GM18499 (cell line): ENCODE data around the gene ZSCAN18.
"Not testable (repeated sequence)": the region's sequence is repeated elsewhere in the genome, so short reads cannot be mapped to it uniquely, and the experiment has no call there.

Experiments
- ATAC-seq: cut with Tn5 transposase; IDR thresholded peaks from one replicate; pipeline ENCODE4 v1.9.1; 2021; ENCODE audit warnings: moderate number of reproducible peaks; ENCODE audit not compliant: insufficient read depth, unreplicated experiment

Gene ZSCAN18, protein sequence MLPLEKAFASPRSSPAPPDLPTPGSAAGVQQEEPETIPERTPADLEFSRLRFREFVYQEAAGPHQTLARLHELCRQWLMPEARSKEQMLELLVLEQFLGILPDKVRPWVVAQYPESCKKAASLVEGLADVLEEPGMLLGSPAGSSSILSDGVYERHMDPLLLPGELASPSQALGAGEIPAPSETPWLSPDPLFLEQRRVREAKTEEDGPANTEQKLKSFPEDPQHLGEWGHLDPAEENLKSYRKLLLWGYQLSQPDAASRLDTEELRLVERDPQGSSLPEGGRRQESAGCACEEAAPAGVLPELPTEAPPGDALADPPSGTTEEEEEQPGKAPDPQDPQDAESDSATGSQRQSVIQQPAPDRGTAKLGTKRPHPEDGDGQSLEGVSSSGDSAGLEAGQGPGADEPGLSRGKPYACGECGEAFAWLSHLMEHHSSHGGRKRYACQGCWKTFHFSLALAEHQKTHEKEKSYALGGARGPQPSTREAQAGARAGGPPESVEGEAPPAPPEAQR

DNA sequence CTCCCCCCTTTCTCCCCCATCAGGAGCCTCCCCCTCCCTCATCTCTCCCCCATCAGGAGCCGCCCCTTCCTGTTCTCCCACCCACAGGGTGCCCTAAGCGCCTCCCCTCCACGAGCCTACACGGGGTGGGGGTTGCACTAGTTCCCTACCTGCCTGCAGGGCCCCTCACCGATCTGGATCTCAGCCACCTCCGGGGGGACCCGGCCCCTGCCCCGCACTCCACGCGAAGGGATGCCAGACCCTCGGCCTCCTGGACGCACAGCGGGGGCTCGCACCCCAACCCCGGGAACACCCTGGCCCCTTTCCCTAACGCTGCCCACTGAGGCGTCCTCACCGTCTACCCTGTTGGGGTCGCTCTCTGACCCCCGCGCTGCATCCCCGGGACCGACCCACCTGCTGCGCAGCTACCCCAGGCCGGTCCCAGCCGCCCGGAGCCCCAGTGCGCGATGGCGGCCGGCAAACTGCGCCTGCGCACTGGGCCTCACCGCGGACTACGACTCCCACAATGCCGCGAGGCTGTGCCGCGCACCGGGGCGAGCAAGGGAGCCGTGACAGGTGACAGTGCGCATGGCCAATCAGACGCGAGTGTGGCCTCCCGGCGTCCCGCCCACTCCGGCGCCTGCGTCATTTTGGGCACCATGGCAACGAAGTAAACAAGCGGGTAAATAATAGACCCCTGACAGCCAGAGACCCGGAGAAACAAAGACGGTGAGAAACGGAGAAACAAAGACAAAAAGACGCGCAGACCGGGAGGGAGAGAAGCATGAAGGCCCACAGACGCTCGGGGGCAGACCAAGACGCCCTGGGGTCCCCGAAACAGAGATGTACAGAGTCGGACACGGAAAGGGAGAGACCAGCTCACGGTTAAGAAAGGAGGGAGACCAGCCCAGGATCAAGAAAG is at the start of gene ZSCAN18:
TSS of gene ZSCAN18 (minus strand) at position 451 of the 901 bp plus-strand sequence. CDS start 7,964 bp downstream, outside the sequence.
- no peak for ATAC-seq

DNA sequence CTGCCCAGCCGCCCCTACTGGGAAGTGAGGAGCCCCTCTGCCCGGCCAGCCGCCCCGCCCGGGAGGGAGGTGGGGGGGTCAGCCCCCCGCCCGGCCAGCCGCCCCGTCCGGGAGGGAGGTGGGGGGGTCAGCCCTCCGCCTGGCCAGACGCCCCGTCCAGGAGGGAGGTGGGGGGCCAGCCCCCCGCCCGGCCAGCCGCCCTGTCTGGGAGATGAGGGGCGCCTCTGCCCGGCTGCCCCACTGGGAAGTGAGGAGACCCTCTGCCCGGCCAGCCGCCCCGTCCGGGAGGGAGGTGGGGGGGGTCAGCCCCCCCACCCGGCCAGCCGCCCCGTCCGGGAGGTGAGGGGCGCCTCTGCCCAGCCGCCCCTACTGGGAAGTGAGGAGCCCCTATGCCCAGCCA is 49.4 kb upstream of the ZSCAN18 start:
- ATAC-seq, result not testable (repeated sequence)

DNA sequence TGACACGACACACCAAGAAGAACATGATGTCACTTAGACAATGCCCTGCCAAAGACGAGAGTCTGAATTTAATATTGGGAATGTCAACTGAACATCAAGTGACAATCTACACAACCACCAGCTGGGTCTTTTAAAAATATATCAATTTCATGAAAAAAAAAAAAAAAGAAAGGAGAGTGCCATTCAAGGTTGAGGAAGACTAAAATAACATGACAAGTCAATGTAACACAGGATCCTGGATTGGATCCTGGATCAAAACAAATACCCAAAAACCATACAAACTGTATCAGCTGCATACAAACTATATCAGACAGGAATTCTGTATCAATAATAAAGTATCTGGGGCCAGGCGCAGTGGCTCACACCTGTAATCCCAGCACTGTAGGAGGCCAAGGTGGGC is 47.8 kb upstream of the ZSCAN18 start:
- no peak for ATAC-seq

DNA sequence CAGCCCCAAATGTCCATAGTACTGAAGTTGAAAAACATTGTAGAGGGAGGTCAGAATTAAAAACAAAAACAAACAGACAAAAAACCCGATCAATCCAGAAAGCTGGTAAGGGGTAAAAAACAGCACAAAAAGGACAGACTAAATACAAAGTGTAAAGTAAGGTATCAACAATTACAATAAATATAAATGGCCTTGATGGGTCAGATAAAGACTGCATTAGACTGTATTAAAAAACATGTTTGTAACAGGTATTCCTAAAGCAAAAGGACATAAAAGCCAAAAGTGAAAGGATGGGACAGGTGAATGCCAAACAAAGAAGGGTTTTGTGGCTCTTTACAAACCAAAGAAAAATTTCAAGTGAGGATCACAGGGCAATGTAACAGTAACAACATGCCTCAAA is 36.2 kb upstream of the ZSCAN18 start:
- no peak for ATAC-seq

DNA sequence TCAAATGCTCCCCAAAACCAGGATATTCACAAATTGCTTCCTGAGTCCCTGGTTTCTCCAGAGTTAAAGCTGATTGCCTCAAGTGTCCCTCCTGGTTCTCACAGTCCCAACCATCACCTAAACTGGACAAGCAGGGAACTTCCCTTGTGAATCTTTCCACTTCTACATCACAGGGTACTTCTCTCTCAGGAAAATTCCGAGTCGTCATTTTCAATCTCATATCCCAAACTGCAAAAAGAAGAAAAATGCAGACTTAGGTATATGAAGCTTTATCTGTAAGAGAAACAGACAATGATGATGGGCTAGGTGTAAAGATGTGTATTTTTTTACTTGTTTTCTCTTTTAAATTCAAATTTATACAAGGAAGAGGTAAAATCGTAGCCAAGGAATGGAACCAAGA is 31.3 kb upstream of the ZSCAN18 start:
- ATAC-seq, result no peak

DNA sequence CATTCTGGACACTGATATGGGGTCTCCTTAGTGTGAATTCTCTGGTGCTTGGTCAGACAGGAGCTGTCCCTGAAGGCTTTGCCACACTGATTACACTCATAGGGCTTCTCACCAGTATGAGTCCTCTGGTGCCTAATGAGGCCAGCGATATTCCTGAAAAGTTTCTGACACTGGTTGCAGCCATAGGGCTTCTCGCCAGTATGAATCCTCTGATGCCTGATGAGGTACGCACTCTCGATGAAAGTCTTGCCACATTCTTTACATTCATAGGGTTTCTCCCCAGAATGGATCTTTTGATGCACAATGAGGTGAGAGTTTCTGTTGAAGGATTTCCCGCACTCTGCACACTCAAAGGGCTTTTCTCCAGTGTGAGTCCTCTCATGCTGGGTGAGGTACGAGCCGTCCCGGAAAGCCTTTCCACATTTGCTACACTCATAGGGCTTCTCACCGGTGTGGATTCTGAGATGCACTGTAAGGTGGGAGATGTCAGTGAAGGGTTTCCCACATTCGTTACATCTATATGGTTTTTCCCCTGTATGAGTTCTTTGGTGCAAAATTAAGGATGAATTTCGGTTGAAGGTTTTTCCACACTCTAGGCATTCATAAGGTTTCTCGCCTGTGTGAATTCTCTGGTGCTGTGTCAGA is 30.1 kb upstream of the ZSCAN18 start:
- no peak for ATAC-seq

DNA sequence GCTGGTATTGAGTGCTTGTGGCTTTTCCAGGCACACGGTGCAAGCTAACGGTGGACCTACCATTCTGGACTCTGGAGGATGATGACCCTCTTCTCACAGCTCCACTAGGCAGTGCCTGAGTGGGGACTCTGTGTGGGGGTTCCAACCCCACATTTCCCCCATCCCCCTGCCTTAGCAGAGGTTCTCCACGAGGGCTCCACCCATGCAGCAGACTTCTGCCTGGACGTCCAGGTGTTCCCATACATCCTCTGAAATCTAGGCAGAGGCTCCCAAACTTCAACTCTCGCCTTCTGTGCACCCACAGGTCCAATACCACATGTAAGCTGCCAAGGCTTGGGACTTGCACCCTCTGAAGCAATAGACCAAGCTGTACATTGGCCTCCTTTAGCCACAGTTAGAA is 25.3 kb upstream of the ZSCAN18 start:
- no peak for ATAC-seq

DNA sequence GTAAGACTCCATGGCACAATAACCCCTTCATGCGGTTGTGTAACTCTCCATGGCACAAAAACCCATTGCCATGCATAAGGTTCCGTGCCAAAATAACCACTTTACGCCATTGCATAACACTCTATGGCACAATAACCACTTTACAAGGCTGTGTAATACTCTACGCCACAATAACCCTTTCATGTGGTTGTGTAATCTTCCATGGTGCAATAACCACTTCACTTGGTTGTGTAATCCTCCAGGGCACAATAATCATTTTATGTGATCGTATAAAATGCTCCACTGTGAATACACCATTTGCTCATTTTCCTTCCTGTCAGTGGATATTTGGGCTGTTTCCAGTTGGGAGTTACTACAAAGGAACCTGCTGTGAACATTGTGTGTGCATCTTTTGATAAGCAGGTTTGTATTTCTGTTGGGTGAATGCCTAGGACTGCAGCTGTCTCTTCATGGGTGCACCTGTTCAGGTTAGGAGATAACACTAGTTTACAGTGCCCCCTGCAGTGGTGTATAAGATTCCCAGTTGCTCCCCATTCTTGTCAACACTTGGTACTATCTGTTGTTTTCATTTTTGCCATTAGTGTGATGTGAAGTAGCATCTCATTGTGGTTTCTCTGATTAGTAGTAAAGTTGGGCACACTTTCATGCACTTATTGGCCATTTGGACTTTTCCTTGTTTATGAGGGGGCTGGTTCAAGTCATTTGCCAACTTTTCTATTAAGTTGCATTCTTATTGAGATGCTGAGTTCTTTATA is 21.1 kb upstream of the ZSCAN18 start:
- ATAC-seq, result no peak

DNA sequence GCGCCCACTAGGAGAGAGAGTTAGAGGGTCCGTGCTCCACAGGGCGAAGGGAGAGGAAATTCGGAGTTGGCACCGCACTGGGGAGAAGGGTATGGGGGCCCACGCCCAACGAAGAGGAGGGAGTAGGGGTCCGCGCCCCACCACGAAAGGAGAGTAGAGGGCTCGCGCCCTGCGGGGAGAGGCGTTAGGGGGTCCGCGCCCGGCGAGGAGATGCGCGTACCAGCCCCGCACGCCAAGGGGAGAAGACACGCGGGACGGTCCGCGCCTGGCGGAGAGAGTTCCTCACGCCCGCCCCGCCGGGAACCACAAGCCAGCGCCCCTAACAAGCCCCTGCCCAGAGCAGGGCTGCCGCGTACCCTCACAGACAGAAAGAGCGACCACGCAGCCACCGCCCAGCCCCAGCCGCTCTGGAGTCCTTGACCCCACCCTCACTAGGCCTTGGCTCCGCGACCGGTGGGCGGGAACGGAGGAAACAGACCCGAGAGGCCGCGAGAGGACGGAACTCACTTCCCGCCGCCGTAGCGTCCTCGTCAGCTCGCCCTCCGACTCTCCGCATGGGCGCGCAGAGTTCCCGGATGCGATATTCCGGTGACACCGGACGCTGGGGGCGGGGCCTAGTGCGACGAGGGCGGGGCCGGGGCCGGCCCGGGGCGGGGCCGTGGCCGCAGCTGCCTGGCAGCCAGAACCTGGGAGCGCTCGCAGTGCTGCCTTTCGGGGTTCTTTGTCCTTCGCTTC is 20.0 kb upstream of the ZSCAN18 start:
- no peak for ATAC-seq

DNA sequence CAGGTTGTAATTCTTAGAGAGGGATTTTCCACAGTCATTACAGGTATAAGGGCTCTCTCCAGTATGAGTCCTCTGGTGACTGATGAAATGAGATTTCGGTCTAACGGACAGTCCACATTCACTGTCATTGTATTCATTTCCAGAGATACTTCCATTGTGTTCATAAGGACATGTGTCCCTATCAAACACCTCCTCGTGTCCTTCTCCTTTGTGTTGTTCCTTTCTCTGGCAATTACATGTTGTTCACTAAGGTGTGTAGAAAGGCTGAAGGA is 10.5 kb upstream of the ZSCAN18 start:
- no peak for ATAC-seq

DNA sequence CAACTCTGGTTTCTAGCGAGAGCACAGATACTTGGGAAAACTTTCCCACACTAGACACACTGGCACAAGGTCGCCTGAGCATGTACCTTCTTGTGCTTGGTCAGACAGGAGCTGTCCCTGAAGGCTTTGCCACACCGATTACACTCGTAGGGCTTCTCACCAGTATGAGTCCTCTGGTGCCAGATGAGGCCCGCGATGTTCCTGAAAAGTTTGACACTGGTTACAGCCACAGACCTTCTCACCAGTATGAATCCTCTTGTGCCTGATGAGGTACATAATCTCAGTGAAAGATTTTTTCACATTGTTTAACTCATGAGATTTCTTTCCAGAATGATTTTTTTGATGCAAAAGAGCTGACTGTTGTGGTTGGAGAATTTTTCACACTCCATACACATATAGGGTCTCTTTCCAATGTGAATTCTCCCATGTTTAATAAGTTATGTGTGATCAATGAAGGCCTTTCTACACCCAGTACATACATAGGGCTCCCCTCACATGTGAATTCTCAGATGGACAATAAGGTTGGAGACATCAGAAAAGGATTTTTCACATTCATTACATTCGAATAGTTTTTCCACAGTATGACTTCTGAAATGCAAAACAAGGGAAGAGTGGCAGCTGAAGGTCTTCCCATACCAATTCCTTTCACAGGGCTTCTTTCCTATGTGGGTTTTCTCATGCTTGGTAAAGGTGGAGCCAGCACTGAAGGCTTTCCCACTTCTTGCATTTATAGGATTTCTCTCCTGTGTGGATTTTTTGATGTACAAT is 9.9 kb upstream of the ZSCAN18 start:
- ATAC-seq, result no peak

DNA sequence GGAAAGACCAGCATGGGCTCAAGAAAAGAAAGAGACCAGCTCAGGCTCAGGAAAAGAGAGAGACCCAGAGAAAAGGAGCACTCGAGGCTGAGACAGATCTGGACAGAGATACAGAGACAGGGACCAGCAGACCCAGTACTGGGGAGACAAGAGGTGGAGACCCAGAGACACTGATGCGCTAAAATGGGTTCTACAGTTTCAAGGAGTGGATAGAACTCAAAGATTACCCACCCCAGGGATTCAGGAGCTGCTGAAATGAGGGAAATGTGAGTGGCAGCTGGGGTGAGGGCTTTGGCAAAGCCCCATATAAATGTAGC is 609 bp upstream of the ZSCAN18 start:
- no peak for ATAC-seq

DNA sequence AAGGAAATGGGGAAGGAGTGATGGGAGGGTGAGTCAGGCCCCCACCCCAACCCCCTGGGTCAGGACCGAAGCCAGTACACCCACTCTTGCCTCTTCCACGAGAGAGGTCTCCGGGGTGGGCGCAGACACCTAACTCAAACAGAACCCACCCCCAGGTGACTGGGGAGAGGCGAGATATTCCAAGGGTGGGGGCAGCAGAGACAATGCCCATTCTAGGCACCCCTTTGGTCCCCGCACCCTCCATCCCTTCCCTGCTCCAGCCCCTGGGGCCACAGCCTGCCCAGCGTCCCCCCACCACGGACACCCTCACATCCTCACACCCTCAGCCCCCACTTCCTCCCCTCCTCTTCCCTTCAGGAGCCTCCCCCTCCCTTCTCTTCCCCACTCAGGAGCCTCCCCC is 682 bp downstream of the ZSCAN18 start:
- ATAC-seq, result no peak

DNA sequence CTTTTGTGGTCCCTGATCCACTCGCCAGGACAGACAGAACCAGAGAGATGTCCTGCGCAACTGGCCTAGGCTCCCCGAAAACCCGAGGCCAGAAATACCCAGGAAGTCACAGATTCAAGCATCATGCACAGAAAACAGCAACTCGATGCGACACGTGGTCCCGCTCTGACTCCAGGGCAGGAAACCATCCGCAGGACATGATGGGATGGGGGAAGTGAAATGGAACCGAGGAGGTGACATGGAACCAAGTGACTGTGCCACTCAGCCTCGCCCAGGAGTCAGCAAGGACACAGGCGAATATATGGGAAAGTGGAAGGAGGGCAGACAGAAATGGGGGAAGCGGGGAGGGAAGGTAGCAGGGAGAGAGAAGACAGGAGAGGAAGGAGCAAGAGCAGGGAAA is 1.1 kb downstream of the ZSCAN18 start:
- ATAC-seq, result no peak

DNA sequence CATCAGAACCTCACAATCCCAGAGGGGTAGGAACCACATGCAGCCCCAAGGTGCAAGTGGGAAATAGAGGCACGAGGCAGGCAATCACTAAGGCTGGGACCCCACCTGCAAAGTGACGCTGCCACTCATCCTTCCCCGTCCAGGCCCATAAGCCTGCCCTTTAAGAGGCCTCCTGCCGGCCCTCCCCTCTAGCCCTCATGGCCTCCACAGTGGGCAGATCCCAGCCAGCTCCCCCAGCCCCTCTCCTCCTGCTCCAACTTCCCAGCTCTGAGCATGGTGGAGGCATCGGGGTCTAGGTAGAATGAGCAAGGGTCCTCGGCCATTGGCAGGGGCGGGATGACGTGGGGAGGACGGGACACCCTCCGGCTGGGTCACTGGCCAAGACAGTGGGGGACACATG is 2.7 kb downstream of the ZSCAN18 start:
- ATAC-seq, result no peak

DNA sequence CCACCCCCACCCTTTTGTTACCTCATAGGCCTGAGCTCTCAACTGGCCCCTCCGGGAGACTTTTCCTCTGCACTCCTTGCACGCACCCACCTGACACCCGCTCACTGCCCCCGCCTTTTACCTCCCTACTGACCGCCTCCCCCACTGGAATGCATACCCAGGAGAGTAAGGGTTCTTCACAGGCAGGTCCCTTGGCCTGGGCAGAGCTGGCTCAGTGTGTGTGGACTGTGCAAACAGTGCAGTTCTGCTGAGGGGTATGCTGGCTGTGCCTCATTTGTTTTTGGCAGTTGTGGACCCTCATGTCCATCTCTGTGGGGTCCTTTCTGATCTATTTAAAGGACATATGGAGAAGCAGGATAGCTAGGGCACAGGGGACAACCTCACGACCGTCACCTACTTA is 5.0 kb downstream of the ZSCAN18 start:
- no peak for ATAC-seq

DNA sequence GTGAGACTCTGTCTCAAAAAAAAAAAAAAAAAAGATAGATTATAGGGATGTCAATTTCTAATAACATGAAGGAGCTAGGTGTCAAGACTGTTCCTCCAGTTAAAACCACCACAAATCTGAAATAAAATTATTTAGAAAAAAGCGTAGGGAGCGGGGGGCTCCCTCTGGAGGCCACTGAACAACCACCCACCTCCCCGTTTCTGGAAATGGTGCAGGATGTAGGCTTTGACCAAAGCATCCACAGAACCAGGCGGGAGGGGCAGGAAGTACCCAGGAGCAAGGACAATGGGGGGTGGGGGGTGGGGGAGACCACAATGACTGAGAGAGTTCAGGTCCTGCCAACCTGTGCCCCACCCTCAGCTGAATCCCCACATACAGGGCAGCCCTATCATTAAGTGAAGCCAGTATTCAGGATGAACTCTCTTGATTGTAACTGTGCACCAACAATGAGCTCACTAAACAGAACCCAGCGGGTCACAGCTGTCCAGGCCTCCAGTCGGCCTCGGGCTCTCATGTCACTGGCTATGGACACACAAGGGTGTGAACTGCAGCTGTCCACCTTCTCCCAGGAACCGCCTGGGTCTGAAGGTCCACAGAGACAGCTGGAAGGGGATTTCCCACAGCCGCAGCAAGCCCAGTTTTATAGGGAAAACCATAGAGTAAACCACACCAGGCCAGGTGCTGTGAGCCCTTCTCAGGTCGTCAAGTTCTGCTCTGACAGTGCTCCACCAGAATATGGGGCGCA is 6.6 kb downstream of the ZSCAN18 start:
- no peak for ATAC-seq

DNA sequence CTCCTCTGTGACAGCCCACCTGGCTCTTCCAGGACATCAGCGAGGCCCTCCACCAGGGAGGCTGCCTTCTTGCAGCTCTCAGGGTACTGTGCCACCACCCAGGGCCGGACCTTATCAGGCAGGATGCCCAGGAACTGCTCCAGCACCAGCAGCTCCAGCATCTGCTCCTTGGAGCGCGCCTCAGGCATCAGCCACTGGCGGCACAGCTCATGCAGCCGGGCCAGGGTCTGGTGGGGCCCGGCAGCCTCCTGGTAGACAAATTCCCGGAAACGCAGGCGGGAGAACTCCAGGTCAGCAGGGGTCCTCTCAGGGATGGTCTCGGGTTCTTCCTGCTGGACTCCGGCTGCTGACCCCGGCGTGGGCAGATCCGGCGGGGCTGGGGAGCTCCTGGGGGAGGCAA is 8.2 kb downstream of the ZSCAN18 start:
- no peak for ATAC-seq
